ENCODE measurements around the gene TTLL5.

The TTLL5 gene

DNA sequence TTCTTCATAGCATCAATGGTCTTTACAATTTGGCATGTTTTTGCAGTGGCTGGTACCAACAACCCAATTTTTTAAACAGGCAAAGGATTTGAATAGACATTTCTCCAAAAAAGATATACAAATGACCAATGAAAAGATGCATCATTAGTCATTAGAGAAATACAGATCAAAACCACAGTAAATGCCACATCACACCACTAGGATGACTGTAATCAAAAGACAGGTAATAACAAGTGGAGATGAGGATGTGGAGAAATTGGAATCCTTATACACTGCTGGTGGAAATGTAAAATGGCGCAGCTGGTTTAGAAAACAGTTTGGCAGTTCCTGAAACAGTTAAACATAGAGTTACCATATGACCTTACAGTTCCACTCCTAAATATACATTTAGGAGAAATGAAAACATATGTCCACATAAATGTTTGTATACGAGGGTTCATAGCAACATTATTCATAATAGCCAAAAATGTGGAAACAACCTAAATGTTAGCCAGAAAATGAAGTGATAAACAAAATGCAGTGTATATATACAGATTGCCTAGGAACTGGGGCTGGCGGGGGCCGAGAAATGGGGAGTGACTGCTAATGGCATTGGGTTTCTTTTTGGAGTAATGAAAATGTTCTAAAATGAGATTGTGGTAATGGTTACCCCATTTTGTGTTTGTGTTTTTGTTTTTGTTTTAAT is 265.5 kb downstream of the TTLL5 start:
- DNase-seq: no peak

DNA sequence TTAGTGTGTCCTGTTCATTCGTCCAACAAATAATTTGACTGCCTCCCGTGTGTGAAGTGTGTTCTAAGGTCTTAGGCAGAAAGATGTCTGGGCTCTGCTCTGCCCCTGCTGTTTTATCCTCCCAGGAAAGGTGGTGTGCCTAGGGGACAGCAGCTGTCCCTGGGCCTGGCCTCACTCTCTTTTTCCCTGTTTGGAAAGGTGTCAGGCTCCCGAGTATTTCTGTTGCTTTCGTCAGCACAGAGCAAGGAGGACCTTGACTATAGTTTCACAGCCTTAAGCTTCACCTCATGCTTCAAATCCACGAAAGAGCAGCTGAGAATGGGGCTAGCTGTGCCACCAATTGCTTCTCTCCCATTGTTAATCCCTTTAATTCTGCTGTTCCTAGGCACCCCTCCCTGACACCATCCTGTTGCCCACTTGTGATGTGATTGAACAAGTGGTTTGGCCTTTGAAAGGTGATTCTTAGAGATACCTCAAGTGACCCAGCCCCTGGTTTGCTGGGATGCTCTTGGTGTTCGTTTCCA is 266.6 kb downstream of the TTLL5 start:
- no peak for DNase-seq

- DNase-seq: no peak
Observed at GRCh38 chr14:75928690-75929181, 267.7 kb downstream of the TTLL5 start.

- DNase-seq: no peak
Observed at GRCh38 chr14:75933712-75934296, 272.8 kb downstream of the TTLL5 start.

DNA sequence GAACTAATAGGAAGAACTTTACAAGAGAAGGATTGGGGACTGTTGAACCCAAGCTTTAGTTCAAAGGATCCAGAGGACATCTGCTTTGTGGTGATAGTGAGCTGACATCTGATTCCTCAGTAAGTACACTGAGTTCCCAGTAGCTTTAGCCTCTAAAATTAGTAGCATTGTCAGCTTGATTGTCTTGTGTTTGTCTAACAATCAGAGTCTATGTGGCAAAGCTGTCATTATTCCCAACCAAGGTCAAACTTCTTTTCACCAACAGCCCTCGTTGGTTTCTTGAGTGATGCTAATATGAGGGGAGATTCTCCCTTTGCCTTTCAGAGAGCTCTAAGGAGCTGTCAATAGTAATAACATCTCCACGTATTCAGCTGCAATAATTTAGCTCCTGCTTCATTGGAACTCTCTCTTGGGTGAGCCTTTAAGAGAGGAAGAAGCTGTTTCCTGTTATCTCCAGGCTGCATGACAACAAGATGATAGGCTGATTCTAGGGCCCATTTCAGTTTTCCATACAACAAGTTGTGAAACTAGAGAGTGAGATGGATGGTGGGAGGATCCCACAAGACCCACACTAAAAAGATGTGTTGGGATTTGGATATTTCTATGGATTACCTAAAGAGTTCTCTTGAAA is 274.1 kb downstream of the TTLL5 start:
- DNase-seq: no peak

DNA sequence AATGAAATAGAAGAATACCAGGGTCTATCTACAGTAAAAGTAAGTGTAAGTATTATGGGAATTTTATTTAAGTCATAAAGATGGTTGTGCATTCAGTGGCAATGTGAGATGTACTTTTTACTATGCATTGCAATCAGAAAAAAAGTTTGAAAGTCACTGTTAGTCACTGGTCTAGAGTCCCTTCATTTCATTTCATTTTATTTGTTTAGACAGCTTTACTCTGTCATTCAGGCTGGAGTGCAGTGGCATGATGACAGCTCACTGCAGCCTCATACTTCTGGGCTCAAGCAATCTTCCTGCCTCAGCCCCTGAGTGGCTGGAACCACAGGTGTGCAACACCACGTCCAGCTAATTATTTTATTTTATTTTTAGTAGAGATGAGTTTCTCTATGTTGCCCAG is 278.2 kb downstream of the TTLL5 start:
- DNase-seq: no peak

- DNase-seq: no peak
Observed at GRCh38 chr14:75941030-75941429, 280.0 kb downstream of the TTLL5 start.

DNA sequence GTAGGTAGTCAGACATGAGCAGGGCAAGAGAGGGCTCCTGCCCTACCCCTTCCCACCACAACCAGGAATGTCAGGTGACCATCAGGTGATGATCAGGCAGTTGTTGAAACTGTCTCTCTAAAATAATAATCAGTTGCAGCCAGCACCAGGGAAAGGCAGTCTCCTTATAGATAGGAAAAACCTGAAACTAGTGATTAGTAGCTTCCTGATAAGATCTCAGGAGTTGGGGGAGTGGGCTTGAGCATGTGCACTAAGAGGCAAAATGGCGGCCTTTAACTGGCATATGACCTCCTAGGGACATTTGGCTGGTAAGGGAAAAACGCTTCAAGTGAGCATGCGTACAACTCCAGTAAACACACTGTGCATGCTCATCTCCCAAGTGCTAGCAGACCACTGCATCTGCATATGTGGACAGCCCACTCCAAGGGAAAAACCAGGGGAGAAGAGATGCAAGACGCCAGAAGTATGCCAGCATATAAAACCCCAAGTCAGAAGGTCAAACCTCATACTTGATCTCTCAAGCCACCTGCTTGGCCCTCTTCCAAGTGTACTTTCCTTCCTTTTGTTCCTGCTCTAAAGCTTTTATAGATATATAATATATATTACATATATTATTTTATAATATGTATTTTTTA is 283.7 kb downstream of the TTLL5 start:
- DNase-seq: no peak

DNA sequence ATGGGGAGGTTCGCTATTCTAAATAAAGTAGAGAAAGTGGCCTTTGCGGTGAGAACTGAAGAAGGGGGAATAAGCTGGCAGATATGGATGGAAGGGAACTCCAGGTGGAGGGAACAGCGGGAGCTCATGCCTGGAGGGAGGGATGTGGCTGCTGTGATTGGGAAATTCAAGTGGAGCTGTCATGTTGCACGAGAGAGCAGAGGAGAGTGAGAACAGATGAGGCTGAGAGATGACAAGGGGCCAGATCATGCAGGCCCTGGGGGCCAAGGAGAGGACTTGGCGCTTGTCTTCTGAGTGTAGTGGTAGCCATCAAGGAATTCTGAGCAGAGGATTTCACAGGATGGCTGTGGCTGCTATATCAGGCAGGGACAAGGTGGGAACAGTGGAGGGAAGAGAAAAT is 285.7 kb downstream of the TTLL5 start:
- no peak for DNase-seq

GRCh38 chr14:75952489-75952888 is 291.4 kb downstream of the TTLL5 start:
- no peak for DNase-seq

DNA sequence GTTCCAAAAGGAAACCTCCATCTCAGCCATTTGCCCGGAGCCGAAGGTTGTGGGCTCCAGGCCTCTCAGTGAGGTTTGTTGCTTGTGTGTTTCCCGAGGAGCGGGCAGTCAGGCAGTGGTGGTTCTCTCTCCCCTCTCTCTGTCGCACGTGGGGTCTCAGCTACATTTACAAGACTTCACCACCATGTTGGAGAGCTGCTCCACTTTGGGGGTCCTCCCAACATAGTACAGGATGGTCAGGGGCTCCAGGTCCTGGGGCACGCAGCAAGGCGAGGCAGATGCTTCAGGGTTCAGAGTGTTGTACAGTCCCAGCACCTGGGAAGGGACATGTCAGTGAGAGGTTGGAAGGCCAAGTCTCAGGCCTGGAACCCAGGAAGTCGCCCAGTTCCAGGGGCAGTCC is 298.0 kb downstream of the TTLL5 start:
- DNase-seq: no peak

- no peak for DNase-seq
Observed at GRCh38 chr14:75960231-75960630, 299.2 kb downstream of the TTLL5 start.

GRCh38 chr14:75961662-75962061 is 300.6 kb downstream of the TTLL5 start:
- DNase-seq: no peak

- no peak for DNase-seq
Observed at GRCh38 chr14:75967866-75968265, 306.8 kb downstream of the TTLL5 start.

DNA sequence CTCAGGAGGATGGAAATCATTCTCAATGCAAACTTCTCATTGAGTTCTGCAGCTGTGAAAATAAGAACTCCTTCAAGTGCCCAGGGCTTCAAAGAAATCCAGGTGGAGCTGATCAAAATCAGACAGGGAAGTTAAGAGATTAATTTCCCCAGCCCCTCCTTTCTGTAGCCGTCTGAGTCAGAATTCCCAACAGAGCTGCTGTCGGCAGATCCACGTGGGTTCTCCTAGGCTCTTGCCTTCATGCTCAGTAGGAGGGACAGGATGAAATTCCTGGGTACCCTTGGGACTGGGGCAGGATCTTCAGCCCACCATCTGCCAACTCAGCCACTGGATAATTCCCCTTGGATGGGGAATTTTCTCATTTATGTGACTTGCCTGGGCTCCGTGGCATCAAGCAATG is 307.4 kb downstream of the TTLL5 start:
- DNase-seq: no peak

DNA sequence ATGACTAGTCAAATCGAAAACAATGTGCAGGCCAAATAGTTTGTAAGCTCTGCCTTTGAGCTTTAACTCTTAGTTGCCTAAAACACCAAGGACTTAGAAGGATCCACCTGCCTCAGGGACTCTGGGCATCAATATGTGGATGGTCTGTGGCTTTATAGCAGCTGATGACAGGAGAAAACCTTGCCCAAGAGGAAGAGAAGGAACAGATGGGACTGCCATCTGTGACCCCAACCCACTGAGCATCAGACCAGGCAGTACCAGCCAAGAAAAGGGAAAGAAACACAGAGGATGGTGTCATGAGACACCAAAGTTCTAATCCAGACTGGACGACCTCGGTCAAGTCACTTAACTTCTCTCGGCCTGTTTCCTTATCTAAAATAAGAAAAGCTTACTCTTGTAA is 308.1 kb downstream of the TTLL5 start:
- DNase-seq: no peak

DNA sequence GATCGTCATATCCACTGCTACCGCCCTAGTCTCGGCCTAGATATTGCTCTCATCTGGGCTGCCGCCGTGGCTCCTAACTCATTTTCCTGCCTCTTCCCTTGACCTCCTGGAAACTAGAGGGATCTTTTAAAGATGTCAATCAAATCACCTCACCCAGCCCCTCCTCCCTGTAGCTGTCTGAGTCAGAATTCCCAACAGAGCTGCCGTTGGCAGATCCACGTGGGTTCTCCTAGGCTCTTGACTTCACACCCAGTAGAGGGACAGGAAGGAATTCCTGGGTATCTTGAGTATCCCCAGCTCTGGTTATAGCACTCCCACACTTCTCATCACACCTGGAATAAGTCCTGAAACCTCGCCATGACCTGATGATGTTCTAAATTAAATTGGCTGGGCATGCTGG is 308.8 kb downstream of the TTLL5 start:
- no peak for DNase-seq

- DNase-seq: no peak
Observed at GRCh38 chr14:75970989-75971388, 309.9 kb downstream of the TTLL5 start.

GRCh38 chr14:75971509-75971908 is 310.5 kb downstream of the TTLL5 start:
- DNase-seq: no peak

GRCh38 chr14:75972801-75973421 is 311.9 kb downstream of the TTLL5 start:
- no peak for DNase-seq

GRCh38 chr14:75976826-75977581 is 316.0 kb downstream of the TTLL5 start:
- DNase-seq: no peak

GRCh38 chr14:75977582-75977943 is 316.5 kb downstream of the TTLL5 start:
- no peak for DNase-seq

All from activated CD4-positive, alpha-beta T cell treated with anti-CD3 and anti-CD28 coated beads for 4 hours (primary cell).